DMS79 treated with DMSO at 0.1 percent for 48 hours (cell line): ENCODE measurements around the gene DTNBP1.
A peak's percentile ranks its signal among the peaks of the same experiment; 100 is the strongest.
"Not testable (repeated sequence)": the region's sequence is repeated elsewhere in the genome, so short reads cannot be mapped to it uniquely, and the experiment has no call there.

Experiments used
- DNase-seq: peaks from one replicate; lab custom pipeline; 2025; lab: John Stamatoyannopoulos, UW

Gene DTNBP1

DNA sequence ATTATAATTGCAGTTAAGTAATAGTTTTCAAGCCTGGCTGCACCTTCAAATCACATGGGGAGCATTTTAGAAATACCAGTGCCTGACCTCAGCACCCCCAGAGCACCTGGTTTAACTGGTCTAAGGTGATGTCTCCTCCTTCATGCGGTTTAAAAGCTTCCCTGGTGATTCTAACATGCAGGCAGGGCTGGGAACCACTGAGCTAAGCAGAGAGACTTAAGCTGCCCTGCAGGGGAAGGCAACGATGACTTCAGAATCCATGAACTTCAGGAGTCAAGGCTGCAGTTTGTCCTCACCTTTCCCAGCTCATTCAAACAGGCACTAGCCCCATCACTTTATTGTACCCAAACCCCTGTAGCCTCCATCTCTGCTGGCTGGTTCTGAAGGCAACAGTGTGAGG lies 6.1 kb upstream of the DTNBP1 start:
- no peak for DNase-seq

DNA sequence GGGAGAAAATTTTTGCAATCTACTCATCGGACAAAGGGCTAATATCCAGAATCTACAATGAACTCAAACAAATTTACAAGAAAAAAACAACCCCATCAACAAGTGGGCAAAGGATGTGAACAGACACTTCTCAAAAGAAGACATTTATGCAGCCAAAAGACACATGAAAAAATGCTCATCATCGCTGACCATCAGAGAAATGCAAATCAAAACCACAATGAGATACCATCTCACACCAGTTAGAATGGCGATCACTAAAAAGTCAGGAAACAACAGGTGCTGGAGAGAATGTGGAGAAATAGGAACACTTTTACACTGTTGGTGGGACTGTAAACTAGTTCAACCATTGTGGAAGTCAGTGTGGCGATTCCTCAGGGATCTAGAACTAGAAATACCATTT lies 4.1 kb upstream of the DTNBP1 start:
- not testable (repeated sequence) for DNase-seq

DNA sequence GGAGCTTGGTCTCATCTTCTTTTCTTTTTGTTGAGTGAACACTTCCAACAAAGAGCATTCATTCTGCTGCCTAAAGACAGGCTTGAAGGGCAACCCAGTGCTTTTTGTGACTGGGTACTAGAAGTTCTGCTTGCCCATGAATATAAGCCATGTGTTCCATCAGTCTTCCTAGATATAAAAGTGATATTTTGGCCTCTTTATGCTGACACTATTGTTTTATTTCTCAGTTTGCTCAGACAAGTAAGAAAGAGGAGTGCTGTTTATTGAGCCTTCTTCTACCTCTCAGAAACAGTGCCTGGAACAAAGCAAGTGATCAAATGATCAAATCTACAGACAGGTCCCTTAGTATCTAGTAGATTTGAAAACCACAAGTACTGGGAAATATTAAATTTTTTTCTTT lies 2.4 kb upstream of the DTNBP1 start:
- DNase-seq: no peak

DNA sequence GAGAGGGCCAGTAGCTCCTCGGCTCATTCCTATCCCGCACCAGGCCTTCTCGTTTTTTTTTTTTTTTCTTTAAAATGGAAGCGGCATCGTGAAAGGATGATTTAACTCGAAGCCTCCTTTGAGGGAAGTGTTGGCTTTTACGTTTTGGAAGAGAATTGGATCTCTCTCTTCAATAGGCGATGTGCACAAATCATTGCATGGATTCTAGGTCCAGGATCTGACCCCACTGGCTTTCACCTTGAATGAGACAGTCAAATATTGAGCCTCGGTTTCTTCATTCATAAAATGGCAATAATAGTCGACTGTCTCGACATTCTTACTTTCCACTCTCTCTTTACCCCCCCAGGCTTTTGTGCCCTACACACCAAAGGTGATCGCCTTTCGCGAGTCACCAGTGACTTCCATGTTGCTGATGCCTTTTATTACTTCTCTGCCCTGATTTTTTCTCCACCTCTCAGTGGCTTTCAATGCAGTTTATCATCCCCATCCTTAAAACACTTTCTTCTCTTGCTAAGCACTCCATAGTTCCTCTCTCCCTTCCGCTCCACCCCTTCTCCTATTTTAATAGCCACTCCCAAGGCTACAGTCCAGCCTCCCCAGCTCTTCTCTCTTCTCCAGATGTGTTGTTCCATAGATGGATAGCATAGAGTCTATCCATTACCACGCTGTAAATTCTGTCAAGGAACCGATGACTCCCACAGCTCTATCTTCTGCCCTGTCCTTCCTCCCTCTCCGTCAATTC lies 473 bp upstream of the DTNBP1 start:
- no peak for DNase-seq

DNA sequence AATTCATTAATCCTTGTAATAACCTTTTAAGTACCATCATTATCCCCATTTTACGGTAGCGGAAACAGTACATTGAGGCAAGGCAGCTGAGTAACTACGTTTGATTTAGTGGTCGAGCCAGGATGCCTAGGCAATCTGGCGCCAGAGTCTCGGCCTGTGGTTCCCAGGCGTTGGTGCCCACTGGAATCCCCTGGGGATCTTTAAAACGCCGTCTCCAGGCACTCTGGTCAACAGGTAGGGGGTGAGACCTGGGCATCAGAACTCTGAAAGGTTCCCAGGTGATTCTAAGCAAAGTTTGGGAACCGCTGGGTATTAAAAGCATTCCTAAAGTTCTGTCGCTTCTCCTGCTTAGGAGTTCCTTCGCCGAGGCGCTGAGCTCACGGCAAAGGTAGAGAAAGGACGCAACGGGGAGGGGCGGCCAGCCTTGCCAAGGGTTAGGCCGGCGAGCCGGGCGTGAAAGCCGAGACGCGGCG lies 939 bp downstream of the DTNBP1 start:
- DNase-seq: peak; percentile 53

DNA sequence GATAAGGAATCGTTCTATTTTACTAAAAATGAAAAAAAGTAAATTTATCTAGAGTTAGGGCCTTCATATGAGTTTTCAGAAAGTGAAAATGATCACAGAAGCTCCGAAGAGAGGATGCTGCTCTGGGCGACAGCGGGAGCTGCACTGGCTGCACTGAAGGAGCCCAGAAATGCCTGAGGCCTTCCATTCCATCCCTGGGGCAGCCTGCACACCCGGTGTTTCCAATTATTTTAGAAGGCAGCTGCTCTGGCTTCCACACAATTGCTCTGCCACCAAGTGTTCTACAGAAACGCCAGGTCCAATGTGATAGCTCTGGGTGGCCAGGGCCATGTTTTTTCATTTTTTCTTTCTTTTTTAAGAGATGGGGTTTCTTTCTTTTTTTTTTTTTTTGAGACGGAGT lies 3.6 kb downstream of the DTNBP1 start:
- no peak for DNase-seq

DNA sequence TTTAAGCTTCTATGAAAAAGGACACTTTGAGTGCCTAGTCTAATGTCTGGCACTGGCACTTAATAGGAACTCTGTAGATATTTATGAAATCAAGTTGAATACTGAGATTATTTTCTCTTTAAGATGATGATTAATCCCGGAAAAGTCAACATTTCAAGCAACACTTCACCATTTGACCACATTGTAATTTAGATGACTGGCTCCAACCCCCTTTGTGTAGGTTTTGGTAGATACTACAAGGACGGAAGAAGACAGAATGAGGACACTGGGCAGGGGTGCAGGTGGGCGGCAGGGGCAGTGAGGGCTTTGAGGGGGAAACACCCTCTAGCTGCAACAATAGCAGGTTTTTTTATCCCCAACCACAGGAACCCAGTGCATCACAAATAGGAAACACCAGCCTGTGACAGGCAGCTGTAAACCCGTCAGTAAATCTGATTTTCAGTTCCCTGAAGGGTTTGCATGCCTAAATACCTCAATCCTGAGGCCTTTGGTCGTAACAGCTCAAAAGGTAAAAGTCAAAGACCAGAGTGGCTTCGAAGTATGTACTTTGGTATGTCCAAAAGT lies 4.6 kb downstream of the DTNBP1 start:
- DNase-seq: no peak

DNA sequence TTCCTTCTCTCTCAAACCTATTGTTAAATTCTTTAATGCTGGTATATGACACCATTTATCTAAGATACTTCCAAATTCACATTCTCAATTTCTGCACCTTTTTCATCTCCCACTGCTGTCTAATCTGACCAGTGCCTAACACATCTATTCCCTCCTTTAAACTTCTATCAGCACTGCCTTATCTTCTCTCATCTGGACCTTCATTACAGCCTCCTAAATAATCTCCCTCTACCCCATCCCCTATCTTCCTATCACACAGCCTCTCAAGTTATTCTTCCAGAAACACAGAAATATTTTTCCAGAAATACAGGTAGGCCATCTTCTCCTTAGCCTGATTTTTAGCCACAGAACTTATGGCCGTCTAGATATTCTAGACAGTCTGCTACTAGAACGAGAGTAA lies 5.5 kb downstream of the DTNBP1 start:
- no peak for DNase-seq

DNA sequence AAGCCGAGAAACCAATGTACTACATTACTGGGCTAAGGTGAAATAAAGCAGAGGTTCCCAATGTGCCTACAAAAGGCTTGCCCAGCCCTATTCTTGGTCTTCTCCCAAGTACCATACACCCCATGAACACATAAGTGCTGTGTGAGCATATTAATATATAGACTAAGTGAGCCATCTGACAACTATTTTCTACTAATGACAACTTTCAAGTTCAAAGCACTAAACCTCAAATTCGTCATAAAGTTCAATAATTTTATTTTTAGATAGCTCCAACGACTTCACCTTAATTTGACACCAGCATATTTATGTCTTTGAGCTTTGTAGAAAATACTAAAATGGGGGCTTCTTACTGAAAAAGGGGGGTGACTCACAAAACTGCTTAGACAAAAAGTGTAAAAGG lies 6.7 kb downstream of the DTNBP1 start:
- DNase-seq: no peak

DNA sequence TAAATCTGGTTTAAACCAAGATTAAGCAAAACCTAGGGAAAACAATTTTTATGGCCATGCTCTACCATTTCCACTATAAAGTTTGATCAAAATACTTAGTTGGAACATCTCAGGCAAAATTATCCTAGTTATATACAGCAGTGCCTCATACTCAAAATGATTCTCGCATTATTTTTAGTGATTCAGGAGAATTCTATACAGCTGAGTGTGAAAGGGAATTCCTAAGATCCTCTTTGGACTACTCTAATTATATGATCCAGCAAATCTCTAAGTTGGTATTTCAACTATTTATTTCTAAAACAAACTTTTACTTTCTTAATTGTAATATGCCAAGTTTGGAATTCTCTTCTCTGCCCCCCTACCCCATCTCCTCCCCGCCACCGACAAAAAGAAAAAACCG lies 8.6 kb downstream of the DTNBP1 start:
- no peak for DNase-seq

DNA sequence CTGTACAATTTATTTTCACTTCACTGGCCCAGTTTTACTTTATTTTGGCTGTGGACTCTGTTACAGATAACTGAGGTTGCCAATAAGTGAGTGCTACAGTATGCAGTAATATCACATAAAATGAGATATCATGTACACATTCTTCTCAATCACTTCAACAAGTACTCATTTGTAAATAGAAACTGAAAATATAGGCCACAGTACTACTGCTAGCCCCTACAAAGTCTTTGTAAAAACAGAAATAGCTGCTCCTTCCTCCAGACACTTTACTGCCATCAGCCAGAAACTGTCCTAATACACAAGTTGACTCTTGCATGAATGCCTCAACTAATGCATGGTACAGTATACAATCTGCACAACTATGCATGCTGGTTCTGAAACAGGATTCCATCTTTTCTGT lies 9.2 kb downstream of the DTNBP1 start:
- no peak for DNase-seq

DNA sequence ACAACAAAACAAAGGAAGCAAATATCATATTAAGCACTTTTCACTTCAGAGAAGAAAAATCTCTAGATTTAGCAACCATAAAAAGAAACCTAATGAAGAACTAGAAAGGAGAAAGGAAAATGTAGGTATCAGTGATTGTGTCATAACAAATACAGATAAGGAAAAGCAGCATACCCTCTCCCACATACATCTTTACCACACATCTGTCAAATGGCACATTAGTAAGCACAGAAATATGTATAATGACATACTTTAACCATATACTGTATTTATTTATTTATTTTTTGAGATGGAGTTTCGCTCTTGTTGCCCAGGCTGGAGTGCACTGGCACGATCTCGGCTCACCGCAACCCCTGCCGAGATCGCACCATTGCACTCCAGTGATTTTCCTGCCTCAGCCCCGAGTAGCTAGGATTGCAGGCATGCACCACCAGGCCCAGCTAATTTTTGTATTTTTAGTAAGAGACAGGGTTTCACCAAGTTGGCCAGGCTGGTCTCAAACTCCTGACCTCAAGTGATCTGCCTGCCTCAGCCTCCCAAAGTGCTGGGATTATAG lies 12.7 kb downstream of the DTNBP1 start:
- DNase-seq: not testable (repeated sequence)

DNA sequence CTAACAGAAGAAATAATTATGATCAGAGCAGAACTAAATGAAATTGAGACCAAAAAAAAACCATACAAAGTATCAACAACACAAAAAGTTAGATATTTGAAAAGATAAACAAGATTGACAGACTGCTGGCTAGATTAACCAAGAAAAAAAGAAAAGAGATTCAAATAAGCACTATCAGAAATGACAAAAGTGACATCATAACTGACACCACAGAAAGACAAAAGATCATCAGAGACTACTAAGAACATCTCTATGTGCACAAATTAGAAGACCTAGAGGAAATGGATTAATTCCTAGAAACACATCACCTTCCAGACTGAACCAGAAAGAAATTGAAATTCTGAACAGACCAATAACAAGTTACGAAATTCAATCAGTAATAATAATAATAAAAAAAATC lies 17.9 kb downstream of the DTNBP1 start:
- DNase-seq: no peak

DNA sequence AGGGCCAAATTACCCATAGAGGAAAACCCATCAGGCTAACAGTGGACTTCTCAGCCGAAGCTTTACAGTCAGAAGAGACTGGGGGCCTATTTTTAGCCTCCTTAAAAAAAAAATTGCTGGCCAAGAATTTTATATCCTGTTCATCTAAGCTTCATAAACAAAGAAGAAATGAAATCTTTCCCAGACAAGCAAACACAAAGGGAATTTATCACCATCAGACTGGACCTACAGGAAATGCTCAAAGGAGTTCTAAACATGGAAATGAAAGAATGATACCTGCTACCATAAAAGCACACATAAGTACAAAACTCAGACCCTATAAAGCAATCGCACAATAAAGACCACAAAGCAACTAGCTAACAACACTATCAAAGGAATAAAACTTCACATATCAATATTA lies 19.3 kb downstream of the DTNBP1 start:
- DNase-seq: no peak

DNA sequence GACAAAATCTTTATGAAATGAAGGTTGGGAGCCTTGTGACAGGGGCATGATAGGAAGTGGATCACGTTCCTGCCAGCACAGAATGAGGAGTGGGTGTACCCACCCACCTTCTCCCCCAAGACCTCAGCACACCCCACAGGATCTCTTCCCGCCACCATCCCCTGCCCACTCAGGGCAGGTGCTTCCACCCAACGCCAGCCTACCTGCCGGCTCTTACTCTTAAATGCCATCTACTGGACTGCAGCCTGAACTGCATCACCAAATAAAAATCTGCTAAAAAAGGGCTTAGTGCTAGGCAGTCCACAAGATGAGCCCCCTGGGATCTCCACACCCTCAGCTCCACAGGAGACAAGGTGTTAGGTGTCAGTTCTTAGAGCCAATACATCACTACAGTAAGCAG lies 20.6 kb downstream of the DTNBP1 start:
- DNase-seq: no peak

DNA sequence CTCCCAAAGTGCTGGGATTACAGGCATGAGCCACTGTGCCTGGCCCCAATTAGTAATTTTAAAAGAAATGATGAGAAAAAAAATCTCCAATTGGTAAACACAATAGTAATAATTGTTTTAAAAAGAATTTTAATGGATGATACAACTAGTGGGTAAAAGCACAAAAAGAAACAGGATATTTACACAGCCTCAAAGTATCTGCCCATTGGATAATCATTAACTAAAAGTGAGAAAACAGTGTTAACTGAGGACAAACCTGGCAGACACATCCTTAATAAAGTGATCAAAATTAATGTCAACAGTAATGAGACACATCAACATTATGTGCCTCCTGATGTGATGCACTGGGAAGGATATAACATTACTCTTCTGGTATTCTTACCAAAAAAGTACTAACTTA lies 24.5 kb downstream of the DTNBP1 start:
- no peak for DNase-seq

DNA sequence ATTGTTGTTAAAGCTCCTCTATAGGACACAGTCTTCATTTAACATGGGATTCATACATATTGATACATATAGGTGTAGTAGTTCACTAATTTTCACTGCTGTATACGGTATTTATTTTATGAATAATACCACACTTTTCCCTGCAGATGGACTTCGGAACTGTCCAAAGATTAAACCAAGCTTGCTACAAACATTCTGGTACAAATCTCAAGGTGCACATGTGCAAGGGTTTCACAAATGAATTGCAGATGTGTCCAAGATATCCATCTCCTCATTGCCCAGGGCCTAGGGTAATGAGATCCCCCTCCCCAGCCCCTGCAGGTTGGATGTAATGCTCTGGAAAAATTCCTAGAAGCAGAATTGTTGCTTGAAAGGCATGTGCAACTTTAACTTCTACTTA lies 31.4 kb downstream of the DTNBP1 start:
- no peak for DNase-seq

DNA sequence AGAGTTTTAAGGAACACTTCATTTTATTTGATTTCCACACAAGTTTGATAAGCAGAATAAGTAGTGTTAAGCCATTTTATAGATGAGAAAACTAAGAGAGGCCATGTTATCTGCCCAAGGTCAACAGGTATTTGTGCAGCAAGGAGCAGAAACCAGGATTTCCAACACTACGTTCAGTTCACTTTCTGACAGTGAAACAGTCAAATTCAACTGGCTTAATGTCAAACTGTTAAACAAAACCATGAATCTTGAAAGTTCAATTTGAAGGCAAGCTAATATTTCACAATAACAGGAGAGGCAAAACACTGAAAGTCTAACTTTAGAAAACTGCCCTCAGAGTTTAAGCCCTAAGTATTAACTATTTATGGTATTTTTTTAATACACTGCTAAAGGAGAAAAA lies 32.6 kb downstream of the DTNBP1 start:
- DNase-seq: no peak

DNA sequence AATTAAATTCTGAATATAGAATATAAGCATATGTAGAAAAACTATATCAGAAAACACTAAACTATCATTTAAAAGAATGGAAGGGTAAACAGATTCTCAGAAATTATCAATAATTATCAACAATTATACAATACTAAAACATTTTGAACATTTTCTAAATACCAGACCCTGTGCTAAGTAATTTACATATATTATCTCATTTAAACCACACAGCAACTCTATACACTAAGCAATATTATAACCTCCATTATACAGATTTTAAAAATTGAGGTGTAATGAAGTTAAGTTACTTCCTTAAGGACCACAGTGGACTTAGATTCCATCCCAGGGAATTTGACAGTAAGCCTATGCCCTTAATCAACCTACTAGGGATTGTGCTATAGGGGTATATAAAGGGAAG lies 33.3 kb downstream of the DTNBP1 start:
- no peak for DNase-seq

DNA sequence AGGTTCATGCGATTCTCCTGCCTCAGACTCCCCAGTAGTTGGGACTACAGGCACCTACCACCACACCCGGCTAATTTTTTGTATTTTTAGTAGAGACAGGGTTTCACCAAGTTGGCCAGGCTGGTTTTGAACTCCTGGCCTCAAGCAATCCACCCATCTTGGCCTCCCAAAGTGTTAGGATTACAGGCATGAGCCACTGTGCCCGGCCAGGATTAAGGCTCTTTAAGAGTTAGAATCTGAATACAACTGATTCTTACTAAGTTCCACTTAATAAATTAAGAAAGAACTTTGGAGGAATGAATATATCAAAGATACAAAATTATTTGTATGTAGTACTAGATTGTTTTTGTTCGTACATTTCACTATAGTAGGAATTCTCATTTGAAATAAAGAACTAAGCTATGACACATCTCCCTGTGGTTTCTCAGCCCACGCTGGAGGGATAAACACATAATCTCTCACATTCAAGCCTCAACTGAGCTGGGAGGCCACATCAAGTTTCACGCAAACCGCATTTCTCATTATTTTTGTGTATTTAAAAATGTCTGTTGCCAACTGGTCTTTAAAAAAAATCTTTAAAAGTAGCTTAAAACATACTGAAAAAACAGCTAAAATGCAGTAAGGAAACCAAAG lies 34.2 kb downstream of the DTNBP1 start:
- no peak for DNase-seq

DNA sequence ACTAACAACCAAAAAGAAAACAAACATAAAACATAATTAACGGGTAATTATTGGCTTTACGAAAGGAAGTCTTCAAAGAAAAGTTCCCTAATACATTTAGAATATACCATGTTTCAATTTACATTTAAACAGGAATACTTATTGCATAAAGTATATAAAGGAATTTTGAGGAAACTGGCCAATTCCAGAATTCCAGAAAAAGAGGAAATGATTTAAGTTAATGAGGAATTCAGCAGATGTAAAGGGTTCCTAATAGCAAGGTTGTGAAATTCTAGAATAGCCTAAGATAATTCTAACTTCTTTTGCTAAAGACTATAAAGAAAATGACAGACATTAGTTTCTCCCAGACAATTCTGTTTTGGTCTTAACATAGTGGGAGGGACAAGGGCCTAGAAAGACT lies 35.0 kb downstream of the DTNBP1 start:
- DNase-seq: no peak

DNA sequence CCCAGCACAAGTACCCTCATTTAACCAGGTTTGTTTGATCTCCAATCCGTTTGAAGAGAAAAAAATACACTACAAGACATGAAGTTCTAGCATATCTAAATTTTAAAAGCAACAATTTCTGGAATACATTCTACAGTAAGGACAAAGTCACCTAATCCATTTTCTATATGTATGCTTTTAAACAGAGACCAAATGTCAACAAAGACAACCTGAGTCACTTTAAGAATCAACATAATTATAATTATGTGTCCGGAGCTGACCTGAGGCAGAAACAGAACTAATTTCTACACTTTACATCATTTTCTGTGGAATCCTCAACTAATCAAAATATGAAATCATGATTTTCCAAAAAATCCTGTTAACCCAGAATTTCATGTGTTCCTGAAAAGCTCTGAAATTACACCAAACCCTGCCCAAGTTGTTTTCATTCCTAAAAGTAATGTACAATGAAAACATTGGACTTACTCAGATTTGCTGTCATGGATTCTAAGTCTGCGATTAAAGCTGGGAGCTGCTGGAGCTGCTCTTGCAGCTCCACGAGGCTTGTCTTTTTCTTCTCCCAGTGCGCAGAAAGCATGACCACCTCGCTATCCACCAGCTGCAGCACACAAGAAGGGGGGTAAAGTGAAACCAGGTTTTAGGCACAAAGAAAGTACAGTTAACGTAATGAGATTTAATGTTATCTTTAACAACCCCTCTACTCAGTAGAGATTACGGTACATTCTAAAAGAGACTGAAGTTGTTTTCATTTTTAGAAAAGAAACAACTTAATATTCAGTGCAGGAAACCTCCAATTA lies 35.8 kb downstream of the DTNBP1 start:
- DNase-seq: no peak
